Liver (tissue), 9 donors: Measurements from ENCODE around the gene AMACR. TPM values are rescaled to one million over a fixed set of nuclear protein-coding genes. Genes with fewer than 3 reads are reported as not detected.

Experiments used
- DNase-seq: peaks from one replicate; pipeline ENCODE4 v3.0.0-alpha.2; 2017; ENCODE audit warnings: low spot score
- H3K27ac ChIP-seq, 2 donors: one replicate each; pipeline ENCODE4 v1.7.0; 2013; ENCODE audit warnings: inconsistent platforms in 2 of 2, low read length in 2 of 2, control low read depth in 1 of 2, low read depth in 1 of 2, mild to moderate bottlenecking in 1 of 2
- H3K27me3 ChIP-seq, 4 donors: one replicate each; pipeline versions ENCODE4 v1.6.1 to v1.7.0; 2013; ENCODE audit warnings: low read length in 3 of 4, inconsistent platforms in 1 of 4, mild to moderate bottlenecking in 1 of 4, moderate library complexity in 1 of 4; ENCODE audit not compliant: control insufficient read depth in 4 of 4, insufficient read depth in 4 of 4
- H3K36me3 ChIP-seq, 4 donors: one replicate each; pipeline versions ENCODE4 v1.6.1 to v1.7.0; 2013; ENCODE audit warnings: low read length in 3 of 4, mild to moderate bottlenecking in 3 of 4, low read depth in 1 of 4, moderate library complexity in 1 of 4; ENCODE audit not compliant: control insufficient read depth in 4 of 4, insufficient read depth in 3 of 4
- H3K4me1 ChIP-seq, 4 donors: one replicate each; pipeline versions ENCODE4 v1.6.1 to v1.7.0; 2013; ENCODE audit warnings: low read length in 3 of 4, mild to moderate bottlenecking in 3 of 4, moderate library complexity in 1 of 4; ENCODE audit not compliant: control insufficient read depth in 4 of 4, insufficient read depth in 4 of 4
- H3K4me3 ChIP-seq, 3 donors: one replicate each; pipeline versions ENCODE4 v1.6.1 to v1.7.0; 2013; ENCODE audit warnings: low read length in 3 of 3, control low read depth in 1 of 3, low read depth in 1 of 3, mild to moderate bottlenecking in 1 of 3
- H3K9ac ChIP-seq, 2 donors: one replicate each; pipeline ENCODE4 v1.7.0; 2013; ENCODE audit warnings: low read length in 2 of 2, mild to moderate bottlenecking in 2 of 2, moderate library complexity in 2 of 2, control low read depth in 1 of 2, low read depth in 1 of 2
- H3K9me3 ChIP-seq, 4 donors: one replicate each; pipeline versions ENCODE4 v1.6.1 to v1.7.0; 2013; ENCODE audit warnings: low read length in 3 of 4; ENCODE audit not compliant: control insufficient read depth in 4 of 4
- EGR1 ChIP-seq, 2 donors: IDR thresholded peaks; 2 replicates each; pipeline ENCODE4 v1.6.1; 2016 to 2018; ENCODE audit warnings: antibody characterized with exemption in 2 of 2, low read depth in 2 of 2
- FOXA1 ChIP-seq: IDR thresholded peaks from 2 replicates; pipeline ENCODE4 v1.6.1; 2016; ENCODE audit warnings: antibody characterized with exemption
- FOXA2 ChIP-seq: IDR thresholded peaks from 2 replicates; pipeline ENCODE4 v1.6.1; 2016; ENCODE audit warnings: antibody characterized with exemption
- GABPA ChIP-seq, 2 donors: IDR thresholded peaks in 1 of 2; conservative IDR thresholded peaks in 1 of 2; 2 replicates each; pipeline ENCODE4 v1.6.1; 2016; ENCODE audit warnings: antibody characterized with exemption in 2 of 2, mild to moderate bottlenecking in 1 of 2, moderate library complexity in 1 of 2
- HNF4A ChIP-seq, 2 donors: conservative IDR thresholded peaks; 2 replicates each; pipeline ENCODE4 v1.6.1; 2016; ENCODE audit warnings: antibody characterized with exemption in 2 of 2, mild to moderate bottlenecking in 2 of 2
- HNF4G ChIP-seq: IDR thresholded peaks from 2 replicates; pipeline ENCODE4 v1.6.1; 2016; ENCODE audit warnings: antibody characterized with exemption
- JUND ChIP-seq, 2 donors: IDR thresholded peaks; 2 replicates each; pipeline ENCODE4 v1.6.1; 2016; ENCODE audit warnings: antibody characterized with exemption in 2 of 2
- MAX ChIP-seq: IDR thresholded peaks from 2 replicates; pipeline ENCODE4 v1.6.1; 2016; ENCODE audit warnings: antibody characterized with exemption
- NR2F2 ChIP-seq: IDR thresholded peaks from 2 replicates; pipeline ENCODE4 v1.6.1; 2016; ENCODE audit warnings: antibody characterized with exemption
- RAD21 ChIP-seq, 2 donors: IDR thresholded peaks; 2 replicates each; pipeline ENCODE4 v1.6.1; 2016; ENCODE audit warnings: antibody characterized with exemption in 2 of 2, mild to moderate bottlenecking in 2 of 2
- REST ChIP-seq: IDR thresholded peaks from 2 replicates; pipeline ENCODE4 v1.6.1; 2016; ENCODE audit warnings: antibody characterized with exemption, mild to moderate bottlenecking
- RXRA ChIP-seq, 2 donors: IDR thresholded peaks; 2 replicates each; pipeline ENCODE4 v1.6.1; 2017 to 2018; ENCODE audit warnings: antibody characterized with exemption in 2 of 2, mild to moderate bottlenecking in 1 of 2
- SP1 ChIP-seq: IDR thresholded peaks from 2 replicates; pipeline ENCODE4 v1.6.1; 2018; ENCODE audit warnings: antibody characterized with exemption, mild to moderate bottlenecking
- TAF1 ChIP-seq: conservative IDR thresholded peaks from 2 replicates; pipeline ENCODE4 v1.6.1; 2016; ENCODE audit warnings: antibody characterized with exemption, mild to moderate bottlenecking
- YY1 ChIP-seq: IDR thresholded peaks from 2 replicates; pipeline ENCODE4 v1.6.1; 2016; ENCODE audit warnings: antibody characterized with exemption, mild to moderate bottlenecking
- WGBS: extraction: QIAGEN DNeasy Blood & Tissue Kit; methylation state at CpG from one replicate; pipeline ENCODE4 v1.1.7; 2013; 5-methylcytosine and 5-hydroxymethylcytosine counted together
- polyA plus RNA-seq, 2 donors: library from polyadenylated mRNA; stranded (reverse) in 1 of 2; unstranded in 1 of 2; fragments of 200-250 nt in 1 of 2; fragments of >200 nt in 1 of 2; fragmentation: Nextera tagmentation in 1 of 2; extraction: Ambion mirVana in 1 of 2; gene quantifications; one replicate each; pipeline versions ENCODE4 v1.2.1 to v1.2.3, GENCODE V29; 2013 to 2015
- total RNA-seq, 2 donors: library from RNA; depleted of rRNA; stranded (reverse); fragments of >200 nt; gene quantifications; one replicate each; pipeline ENCODE4 v1.2.3, GENCODE V29; 2014
- TF ChIP-seq, protein P1 (sequence below): IDR thresholded peaks from 2 replicates; pipeline ENCODE4 v1.6.1; 2016; ENCODE audit warnings: antibody characterized with exemption
- TF ChIP-seq, protein P2 (sequence below): IDR thresholded peaks from 2 replicates; pipeline ENCODE4 v1.6.1; 2016; ENCODE audit warnings: antibody characterized with exemption
- donor health status: healthy.
- donor health status: healthy.
- donor health status: healthy.
- donor health status: healthy.
- donor health status: healthy.

Gene AMACR
- total and polyA plus RNA-seq, 4 donors = 15.6 to 48.5 (median 31.7) TPM

DNA sequence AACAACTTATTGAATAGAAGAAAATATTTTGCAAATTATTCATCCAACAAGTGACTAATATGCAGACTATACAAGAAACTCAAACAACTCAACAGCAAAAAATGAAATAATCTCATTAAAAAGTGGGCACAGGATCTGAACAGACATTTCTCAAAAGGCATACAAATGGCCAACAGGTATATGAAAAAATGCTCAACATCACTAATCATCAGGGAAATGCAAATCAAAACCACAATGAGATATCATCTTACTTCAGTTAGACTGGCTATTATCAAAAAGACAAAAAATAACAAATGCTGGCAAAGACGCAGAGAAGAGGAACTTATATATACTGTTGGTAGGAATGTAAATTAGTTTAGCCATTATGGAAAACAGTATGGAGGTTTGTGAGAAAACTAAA, 1.8 kb upstream of the AMACR start (continued):
- no peak for TF ChIP-seq REST
- no peak for TF ChIP-seq GABPA (IDR thresholded peaks at IDR 0.05 in 1 of 2, conservative IDR thresholded peaks at IDR 0.05 in 1 of 2)
- no peak for TF ChIP-seq NR2F2
- no peak for TF ChIP-seq RAD21 (IDR thresholded peaks at IDR 0.05)
- no peak for TF ChIP-seq TAF1
- no peak for TF ChIP-seq FOXA1
- TF ChIP-seq, protein P1, sequence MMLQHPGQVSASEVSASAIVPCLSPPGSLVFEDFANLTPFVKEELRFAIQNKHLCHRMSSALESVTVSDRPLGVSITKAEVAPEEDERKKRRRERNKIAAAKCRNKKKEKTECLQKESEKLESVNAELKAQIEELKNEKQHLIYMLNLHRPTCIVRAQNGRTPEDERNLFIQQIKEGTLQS = no peak
- no peak for TF ChIP-seq YY1
- TF ChIP-seq MAX = no peak

GRCh38 chr5:34008802-34009201, 952 bp upstream of the AMACR start:
- no peak for TF ChIP-seq SP1
- Histone ChIP-seq H3K36me3 (peaks cover 0 to 7% (median 0%) of the 10 kb centered on the region in 4 donors), H3K4me3 (peak overlapping the region; percentile 65 to 96 (median 77)), H3K4me1 (peaks cover 0 to 60% (median 46%) of the 10 kb centered on the region in 4 donors), H3K27me3 (no peaks in the 10 kb centered on the region), H3K9ac (peak overlapping the region; percentile 20 to 99), H3K9me3 (no peaks in the 10 kb centered on the region), H3K27ac (peak overlapping the region; percentile 75 to 89)
- no peak for DNase-seq
- WGBS = 6% methylated on average over 1 of the region's 1 CpG

- peak overlapping the region; percentile 77 to 96 (median 84) for H3K4me3 ChIP-seq
- peak overlapping the region; percentile 75 to 89 for H3K27ac ChIP-seq
- DNase-seq = no peak
- peak overlapping the region; percentile 96 for H3K9ac ChIP-seq
- H3K27me3 ChIP-seq = no peaks in the 10 kb centered on the region
- peaks cover 0 to 55% (median 38%) of the 10 kb centered on the region in 4 donors for H3K4me1 ChIP-seq
- H3K36me3 ChIP-seq = peaks cover 0 to 16% (median 5%) of the 10 kb centered on the region in 4 donors
- no peak for TF ChIP-seq JUND (IDR thresholded peaks at IDR 0.05)
- TF ChIP-seq HNF4G = no peak
- no peak for TF ChIP-seq RAD21 (IDR thresholded peaks at IDR 0.05)
- TF ChIP-seq FOXA2 = no peak
- no peak for TF ChIP-seq YY1
- no peak for TF ChIP-seq EGR1 (IDR thresholded peaks at IDR 0.05; ENCODE audit: low read depth in 2 of 2)
- 4% methylated on average over 11 of the region's 11 CpGs for WGBS
- no peaks in the 10 kb centered on the region for H3K9me3 ChIP-seq
Measured at GRCh38 chr5:34007201-34007620, 639 bp downstream of the AMACR start.

DNA sequence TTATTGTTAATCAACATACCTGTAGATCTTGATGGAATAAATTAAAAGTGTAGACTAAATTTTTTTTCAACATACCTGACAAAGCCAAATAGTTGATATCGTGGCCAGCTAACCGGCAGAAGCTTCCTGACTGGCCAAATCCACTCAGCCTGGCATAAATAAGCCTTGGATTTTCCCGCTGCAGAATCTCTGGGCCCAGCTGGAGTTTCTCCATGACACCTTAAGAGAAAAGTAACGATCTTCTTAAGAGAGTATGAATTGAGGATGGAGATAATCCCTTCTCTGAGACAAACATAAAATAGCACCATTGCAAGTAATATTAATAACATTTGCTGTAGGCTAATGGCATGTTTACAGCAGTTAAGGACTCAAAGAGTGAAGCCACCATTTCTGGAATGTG, 2.2 kb downstream of the AMACR start:
- Histone ChIP-seq H3K36me3 (peaks cover 0 to 16% (median 5%) of the 10 kb centered on the region in 4 donors), H3K9me3 (no peaks in the 10 kb centered on the region), H3K27ac (peak overlapping the region in 1 of 2 donors; percentile 22), H3K4me3 (peak overlapping the region in 1 of 3 donors; percentile 77), H3K4me1 (peaks cover 0 to 66% (median 46%) of the 10 kb centered on the region in 4 donors), H3K9ac (peak overlapping the region in 1 of 2 donors; percentile 96), H3K27me3 (no peaks in the 10 kb centered on the region)
- DNase-seq = no peak
- 55% methylated on average over 4 of the region's 4 CpGs for WGBS
- TF ChIP-seq RXRA (IDR thresholded peaks at IDR 0.05) = no peak
- TF ChIP-seq, protein P2, sequence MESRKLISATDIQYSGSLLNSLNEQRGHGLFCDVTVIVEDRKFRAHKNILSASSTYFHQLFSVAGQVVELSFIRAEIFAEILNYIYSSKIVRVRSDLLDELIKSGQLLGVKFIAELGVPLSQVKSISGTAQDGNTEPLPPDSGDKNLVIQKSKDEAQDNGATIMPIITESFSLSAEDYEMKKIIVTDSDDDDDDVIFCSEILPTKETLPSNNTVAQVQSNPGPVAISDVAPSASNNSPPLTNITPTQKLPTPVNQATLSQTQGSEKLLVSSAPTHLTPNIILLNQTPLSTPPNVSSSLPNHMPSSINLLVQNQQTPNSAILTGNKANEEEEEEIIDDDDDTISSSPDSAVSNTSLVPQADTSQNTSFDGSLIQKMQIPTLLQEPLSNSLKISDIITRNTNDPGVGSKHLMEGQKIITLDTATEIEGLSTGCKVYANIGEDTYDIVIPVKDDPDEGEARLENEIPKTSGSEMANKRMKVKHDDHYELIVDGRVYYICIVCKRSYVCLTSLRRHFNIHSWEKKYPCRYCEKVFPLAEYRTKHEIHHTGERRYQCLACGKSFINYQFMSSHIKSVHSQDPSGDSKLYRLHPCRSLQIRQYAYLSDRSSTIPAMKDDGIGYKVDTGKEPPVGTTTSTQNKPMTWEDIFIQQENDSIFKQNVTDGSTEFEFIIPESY = no peak
- no peak for TF ChIP-seq HNF4A (conservative IDR thresholded peaks at IDR 0.05)
- TF ChIP-seq GABPA (IDR thresholded peaks at IDR 0.05 in 1 of 2, conservative IDR thresholded peaks at IDR 0.05 in 1 of 2) = no peak
- TF ChIP-seq YY1 = no peak
- no peak for TF ChIP-seq SP1
- TF ChIP-seq JUND (IDR thresholded peaks at IDR 0.05) = no peak
- TF ChIP-seq RAD21 (IDR thresholded peaks at IDR 0.05) = no peak
- TF ChIP-seq REST = no peak
- no peak for TF ChIP-seq TAF1
